ENCODE data around the gene SON.
"Not testable (repeated sequence)": the region's sequence is repeated elsewhere in the genome, so short reads cannot be mapped to it uniquely, and the experiment has no call there.

The SON gene, protein sequence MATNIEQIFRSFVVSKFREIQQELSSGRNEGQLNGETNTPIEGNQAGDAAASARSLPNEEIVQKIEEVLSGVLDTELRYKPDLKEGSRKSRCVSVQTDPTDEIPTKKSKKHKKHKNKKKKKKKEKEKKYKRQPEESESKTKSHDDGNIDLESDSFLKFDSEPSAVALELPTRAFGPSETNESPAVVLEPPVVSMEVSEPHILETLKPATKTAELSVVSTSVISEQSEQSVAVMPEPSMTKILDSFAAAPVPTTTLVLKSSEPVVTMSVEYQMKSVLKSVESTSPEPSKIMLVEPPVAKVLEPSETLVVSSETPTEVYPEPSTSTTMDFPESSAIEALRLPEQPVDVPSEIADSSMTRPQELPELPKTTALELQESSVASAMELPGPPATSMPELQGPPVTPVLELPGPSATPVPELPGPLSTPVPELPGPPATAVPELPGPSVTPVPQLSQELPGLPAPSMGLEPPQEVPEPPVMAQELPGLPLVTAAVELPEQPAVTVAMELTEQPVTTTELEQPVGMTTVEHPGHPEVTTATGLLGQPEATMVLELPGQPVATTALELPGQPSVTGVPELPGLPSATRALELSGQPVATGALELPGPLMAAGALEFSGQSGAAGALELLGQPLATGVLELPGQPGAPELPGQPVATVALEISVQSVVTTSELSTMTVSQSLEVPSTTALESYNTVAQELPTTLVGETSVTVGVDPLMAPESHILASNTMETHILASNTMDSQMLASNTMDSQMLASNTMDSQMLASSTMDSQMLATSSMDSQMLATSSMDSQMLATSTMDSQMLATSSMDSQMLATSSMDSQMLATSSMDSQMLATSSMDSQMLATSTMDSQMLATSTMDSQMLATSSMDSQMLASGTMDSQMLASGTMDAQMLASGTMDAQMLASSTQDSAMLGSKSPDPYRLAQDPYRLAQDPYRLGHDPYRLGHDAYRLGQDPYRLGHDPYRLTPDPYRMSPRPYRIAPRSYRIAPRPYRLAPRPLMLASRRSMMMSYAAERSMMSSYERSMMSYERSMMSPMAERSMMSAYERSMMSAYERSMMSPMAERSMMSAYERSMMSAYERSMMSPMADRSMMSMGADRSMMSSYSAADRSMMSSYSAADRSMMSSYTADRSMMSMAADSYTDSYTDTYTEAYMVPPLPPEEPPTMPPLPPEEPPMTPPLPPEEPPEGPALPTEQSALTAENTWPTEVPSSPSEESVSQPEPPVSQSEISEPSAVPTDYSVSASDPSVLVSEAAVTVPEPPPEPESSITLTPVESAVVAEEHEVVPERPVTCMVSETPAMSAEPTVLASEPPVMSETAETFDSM (N-terminal part only)

DNA sequence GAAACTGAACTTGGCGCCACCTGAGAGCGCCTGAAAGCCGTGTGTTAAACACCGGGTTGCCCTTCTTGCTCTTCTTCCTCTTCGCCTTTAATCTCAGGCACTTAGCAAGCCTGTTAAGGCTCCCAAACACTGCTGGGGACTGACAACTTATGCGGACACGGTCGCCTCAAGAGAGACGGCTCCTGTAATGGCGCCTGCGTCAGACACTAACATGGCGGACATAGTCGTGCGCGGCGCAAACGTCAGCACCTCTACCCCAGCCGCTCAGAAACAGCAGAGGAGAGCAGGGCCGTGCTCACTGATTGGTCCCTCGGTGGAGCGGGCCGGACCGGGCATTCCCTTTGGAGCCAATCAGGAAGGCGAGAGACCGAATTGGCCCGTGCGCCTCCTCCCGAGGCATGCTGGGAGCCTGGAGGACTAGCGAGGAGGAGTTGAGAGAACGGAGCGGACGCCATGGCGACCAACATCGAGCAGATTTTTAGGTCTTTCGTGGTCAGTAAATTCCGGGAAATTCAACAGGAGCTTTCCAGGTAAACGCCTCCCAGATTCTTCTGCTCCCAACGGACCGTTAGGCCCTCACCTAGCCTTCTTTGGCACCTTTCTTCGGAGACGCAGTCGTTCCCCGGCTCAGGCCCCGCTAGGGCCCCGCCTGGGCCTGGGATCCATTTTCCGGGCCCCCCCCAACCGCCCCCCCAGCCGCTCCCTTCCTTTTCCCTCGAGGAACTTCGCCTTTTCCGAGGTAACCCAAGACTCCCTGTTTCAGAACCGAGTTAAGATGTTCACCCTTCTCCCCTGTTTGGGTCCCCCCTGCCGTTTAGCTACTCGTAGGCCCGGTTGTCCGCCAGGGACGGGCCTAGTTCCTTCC, at the start of gene SON:
SON (plus strand) TSS at position 399 of the 865 bp plus-strand sequence; CDS start at position 454, 55 bp downstream.
- peak; percentile 96 for DNase-seq (ENCODE audit: low spot score)

DNA sequence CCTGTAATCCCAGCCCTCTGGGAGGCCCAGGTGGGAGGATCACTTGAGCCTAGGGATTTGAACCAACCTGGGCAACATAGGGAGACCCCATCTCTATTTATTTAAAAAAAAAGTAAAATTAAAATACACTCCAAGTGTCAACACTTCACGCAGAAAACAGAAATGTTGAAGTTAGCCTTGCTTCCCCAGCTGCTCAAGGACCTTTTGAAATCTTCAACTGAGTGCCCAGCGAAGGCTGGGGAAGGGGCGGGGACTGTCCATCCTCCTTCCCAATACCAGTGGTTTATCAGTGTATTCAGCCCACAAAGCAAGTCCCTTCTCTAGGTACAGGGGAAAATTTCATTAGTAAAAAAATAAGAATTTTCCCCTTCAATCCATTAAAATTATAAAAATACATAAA, 49.1 kb upstream of the SON start:
- DNase-seq (ENCODE audit: low spot score): no peak

DNA sequence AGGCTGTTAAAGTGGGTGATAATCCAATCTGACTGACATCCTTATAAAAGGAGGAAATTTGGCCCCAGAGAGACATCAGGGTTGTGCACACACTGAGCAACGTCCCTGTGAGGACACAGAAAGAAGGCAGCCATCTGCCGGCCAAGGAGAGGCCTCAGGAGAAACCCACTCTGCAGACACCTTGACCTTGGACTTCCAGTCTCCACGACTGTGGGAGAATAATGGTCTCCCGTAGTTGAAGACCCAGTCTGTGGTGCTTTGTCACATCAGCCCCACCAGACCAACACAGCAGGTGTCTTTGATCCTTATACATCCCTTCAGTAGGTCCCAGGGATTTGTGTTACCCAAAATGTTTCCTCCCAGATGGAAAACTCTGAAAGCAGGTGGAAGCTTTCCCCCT, 47.1 kb upstream of the SON start:
- DNase-seq (ENCODE audit: low spot score): no peak

DNA sequence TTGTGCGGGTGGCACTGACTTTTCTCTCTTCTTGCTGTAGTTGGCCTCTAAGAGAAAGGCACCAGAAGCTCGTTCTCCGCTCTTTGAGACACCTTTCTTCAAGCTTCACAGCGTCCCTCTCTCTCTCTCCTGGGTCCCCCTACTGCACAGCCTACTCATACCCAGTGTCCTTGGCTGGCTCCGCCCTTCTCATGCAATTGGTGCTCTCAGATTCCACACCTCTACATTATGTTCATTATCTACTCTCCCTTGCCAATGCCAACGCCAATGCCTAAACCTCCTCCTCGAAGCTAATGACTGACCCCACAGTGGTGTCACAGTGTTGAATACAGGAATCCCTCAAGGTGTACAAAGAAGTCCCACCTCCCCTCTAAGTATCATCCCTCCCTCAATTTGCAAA, 46.5 kb upstream of the SON start:
- DNase-seq (ENCODE audit: low spot score): peak; percentile 32

DNA sequence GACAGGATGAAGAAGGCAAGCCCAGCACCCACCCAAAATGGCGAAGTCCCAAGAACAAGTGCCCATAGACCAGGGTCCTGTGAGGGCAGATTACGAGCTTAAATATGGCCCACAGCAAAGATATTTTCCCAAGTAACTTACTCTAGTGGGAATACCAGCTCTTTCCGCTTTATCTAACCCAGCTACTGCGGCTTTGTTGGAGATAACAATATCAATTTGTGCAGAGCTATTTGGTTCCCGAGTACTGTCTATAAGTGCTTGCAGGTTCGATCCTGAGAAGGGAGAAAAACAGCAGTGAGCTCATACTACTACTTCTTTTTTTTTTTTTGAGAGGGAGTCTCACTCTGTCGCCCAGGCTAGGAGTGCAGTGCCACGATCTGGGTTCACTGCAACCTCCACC, 37.0 kb upstream of the SON start:
- no peak for DNase-seq (ENCODE audit: low spot score)

DNA sequence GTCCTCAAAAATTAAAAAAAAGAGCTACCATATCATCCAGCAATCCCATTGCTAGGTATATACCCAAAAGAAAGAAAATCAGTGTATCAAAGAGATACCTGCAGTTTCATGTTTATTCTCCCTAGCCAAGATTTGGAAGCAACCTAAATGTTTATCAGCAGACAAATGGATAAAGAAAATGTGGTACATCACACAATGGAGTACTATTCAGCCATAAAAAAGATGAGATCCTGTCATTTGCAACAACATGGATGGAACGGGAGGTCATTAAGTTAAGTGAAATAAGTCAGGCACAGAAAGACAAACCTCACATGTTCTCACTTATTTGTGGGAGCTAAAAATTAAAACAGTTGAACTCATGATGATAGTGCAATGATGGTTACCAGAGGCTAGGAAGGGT, 35.8 kb upstream of the SON start:
- DNase-seq (ENCODE audit: low spot score): not testable (repeated sequence)

DNA sequence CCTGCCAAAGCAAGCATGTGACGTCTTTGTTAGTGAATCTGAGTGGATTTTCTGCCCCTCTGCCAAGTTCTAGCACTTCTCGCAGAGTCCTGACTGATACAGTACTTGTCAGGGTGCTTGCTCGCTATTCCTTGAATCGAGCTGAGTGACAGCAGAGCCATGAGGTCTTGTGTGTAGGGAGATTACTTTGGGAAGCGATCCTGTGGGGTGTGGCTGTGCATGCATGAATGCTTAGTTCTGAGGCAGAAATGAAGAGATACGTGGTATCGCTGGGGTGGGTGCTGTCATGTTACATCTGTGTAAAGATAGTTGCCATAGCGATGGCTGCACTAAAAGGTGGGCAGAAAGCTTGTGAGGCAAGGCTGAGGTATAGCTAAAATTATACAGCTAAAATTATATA, 32.0 kb upstream of the SON start:
- DNase-seq (ENCODE audit: low spot score): no peak

DNA sequence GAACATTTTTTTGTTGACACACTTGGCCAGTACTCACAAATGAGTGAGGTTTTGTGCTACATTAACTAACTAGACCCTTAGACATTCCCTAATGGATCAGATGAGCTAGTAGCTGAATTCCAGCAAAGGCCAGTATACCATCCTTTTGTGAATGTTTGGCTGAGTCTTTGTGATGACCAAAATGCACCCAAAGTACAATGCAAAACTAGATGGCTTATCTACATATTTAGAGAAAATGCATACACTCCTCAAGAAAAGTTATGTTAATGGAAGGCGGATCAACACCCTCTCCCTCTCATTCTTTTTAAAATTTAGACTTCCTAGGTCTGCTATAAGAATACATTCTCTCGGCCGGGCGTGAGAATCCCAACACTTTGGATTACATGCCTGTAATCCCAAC, 31.2 kb upstream of the SON start:
- DNase-seq (ENCODE audit: low spot score): no peak

DNA sequence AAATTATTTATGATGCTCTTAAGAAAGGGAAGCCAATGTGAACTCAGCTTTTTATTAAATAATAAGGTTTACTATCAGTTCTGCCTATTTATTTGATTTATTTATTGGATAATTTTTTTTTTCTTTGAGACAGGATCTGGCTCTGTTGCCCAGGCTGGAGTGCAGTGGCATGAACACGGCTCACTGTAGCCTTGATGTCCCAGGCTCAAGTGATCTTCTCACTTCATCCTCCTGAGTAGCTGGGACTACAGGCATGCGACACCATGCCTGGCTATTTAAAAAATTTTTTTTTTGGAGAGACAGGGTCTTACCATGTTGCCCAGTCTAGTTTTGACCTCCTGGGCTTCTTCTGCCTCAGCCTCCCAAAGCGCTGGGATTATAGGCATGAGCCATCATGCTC, 30.4 kb upstream of the SON start:
- no peak for DNase-seq (ENCODE audit: low spot score)

DNA sequence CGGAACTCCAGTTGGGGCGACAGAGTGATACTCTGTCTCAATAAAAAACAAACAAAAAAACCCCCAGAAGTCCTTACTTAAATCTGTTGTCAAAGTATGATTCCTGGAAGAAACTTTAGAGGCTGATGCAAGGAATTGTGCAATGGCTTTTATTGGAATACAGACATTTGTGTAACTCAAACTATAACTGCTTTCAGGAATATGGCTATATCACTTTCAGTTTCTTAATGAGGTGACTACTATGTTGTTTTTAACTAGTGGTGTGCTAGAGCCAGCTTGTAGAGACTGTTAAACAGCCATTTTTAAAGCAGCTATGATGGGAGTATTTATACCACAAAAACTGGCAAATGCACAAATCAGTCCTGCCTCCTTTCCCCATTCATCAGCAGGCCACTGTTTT, 28.6 kb upstream of the SON start:
- no peak for DNase-seq (ENCODE audit: low spot score)

DNA sequence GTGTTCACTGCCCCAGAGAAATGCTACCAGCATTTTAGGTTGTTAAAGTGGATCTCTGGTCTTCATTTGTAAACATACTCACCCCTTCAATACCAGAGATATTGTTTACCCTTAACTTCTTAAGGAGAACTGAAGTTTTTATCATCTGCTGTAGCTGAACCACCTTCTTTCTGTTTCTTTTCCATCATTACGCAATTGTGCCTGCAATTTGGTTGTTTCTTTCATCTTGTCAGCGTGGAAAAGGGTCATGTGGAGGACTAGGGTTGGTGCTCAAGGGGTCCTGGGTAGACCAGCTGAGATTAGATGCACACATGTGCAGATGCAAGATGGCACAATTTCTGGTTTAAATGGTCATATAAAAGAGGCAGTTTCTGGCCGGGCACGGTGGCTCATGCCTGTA, 23.9 kb upstream of the SON start:
- no peak for DNase-seq (ENCODE audit: low spot score)

DNA sequence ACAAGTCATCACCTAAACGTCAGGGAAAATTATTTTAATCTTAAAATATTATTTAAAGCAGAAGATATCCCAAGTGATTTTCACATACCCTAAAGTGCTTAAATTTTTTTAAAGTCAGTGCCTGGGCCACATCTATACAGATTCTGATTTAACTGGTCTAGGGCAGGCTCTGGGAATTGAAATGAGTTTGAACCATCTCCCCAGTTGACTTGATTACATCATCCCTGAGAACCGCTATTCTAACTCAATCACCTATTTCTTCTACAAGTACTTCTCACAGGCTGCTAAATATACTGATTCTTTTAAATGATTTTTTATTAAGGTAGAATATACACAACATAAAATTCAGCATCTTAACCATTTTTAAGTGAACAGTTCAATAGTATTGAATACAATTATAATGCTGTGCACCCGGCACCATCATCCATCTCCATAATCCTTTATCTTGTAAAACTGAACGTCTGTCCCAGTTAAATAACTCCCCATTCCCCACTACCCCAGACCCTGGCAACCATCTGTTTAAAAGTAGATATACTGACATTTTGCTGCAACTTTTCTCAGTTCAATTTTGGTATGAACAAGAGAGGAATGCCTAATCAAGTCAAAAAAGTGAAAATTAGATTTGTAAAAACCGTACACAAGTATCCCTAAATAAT, 20.4 kb upstream of the SON start:
- DNase-seq (ENCODE audit: low spot score): no peak

DNA sequence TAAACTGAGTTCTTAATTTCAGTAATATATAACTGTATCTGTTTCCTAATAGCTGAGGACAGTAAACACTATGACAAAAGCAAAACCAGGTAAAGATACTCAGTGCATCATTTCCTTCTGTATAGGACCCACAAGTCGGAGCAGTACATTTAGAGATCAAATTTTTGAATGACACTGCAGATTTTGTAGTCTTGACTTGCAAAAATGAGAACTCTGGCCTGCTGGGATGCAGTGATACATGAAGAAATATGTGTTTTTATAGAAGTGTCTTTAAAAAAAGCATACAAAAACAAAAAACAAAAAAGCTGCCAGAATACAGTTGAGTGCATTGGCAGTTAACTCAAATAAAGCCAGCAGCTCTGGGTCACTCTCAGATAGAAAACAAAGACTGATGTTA, 19.9 kb upstream of the SON start:
- DNase-seq (ENCODE audit: low spot score): no peak

DNA sequence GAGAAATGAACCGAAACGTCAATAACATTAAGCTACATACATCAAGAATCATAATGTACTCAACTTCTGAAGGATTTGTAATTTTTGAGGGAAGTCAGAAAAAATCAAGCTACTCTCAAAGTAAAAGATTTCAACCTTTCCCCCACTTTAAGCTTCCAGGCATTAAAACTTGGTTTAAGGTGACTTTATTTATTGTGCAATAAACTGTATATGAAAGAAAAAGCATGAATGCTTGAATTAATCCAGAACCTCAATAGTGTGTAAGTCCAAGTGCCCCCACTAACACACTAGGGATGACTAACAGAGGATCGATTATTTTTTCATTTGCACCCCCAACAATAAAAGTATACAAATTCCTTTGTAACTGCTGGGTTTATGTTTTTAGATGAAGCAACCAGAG, 11.8 kb upstream of the SON start:
- no peak for DNase-seq (ENCODE audit: low spot score)

DNA sequence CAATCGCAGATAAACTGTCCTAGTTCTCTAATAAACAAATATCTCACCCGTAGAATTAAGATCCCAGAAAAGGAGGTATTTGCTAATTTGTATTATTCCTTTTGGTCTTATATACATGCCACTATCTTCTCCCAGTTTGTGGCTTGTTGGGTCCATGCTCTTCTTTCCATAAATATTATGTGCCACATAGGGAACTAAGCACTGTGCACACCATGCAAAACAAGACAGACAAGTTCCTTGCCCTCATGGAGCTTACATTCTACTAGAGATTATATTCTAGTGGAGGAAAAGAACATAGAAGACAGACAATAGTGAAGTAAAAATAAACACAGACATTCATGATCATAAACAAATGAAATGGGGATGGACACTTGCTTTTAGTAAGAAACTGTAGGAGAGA, 5.6 kb upstream of the SON start:
- DNase-seq (ENCODE audit: low spot score): no peak

DNA sequence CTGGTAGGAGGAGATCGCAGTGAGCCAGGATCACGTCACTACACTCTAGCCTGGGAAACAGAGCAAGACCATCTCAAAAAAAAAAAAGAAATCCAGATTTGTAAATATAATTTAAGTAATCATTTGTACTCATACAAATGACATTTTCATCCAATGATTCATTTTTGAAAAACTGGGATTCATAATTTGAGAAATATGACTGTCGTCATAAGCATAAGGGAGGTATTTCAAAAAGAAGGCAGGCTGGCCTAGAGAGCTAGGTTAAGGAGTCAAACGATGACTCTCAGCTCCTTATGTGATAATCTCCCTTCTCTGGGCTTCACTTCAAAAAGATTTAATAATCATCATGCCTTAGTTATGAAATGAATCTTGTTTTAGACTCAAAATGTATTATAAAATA, 3.2 kb upstream of the SON start:
- DNase-seq (ENCODE audit: low spot score): no peak

DNA sequence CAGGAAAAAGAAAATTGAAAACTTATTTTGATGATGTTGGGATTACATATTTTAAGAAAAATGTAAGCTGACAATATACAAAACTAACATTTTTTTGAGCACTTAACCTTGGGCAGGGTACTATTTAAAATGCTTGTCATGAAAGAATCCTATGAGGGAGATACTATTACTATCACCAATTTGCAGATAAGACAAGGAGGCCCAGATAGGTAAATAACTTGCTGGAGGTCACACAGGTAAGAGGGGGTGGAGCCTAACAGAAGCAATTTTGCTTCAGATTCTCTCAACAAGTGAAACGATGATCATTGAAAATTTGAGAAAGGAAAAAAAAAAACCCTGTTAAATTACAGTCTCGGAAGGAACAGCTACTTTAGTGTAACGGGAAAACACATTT, 2.1 kb upstream of the SON start:
- no peak for DNase-seq (ENCODE audit: low spot score)

DNA sequence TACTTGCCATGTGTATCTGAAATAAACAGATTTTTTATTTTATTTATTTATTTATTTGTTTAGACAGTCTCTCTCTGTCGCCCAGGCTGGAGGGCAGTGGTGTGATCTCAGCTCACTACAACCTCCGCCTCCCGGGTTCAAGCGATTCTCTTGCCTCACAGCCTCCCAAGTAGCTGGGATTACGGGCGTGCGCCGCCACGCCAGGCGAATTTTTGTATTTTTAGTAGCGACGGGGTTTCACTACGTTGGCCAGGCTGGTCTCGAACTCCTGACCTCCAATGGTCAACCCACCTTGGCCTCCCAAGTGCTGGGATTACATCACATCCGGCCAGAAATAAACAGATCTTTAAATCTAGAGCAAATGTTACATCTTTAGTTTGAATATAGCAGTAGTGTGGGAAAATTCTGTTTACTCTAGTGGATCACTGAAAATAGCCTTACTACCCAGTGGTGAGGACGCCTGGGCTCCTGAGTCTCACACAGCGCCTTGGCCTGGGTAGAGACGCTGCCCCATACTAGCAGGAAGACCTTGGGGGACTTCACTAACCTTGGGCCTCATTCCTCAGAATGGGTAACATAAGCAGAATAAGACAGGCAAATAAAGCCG, 1.6 kb upstream of the SON start:
- DNase-seq (ENCODE audit: low spot score): no peak

DNA sequence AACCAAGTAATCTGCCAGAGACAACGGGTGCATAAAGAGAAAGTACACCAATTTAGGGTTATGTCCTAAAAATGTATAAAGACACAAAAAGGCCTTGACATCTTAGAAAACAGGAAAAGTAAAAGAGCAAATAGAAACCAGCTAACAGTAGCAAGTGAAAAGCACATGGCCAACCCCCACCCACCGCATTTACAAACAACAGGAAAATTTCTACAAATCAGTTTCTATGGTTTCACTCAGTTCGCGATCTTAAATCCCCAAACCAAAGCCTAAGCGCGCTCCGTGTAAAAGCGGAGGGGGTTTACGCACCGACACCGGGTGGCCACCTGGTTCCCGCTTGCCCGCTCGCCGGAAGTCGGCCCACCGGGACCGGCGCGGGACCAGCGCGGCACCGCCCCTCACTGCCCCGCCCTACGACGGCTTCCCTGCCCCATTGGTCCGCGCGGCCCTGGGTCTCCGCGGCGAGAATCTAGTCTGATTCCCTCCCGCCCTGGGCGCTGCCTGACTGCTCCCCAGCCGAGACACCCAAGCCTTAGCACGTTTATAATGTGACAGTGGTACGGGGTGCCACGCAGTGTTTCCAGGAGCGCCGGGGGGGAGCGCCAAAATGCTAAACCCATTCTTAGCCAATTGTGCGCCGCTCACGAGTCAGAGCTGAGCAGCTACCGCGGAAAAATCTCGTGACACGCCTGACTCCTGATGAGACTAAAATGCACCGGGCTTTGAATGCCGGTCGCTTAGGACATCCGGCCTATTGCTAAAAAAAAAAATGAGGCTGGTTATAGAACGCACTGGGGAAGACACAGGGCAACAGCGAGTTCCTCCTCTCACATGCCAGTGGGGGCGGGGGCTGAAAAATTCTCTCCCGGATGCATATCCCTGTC, 840 bp upstream of the SON start, which contains the start of gene GART:
GART (minus strand) TSS at position 362 of the 884 bp plus-strand sequence. CDS start 2,802 bp downstream, outside the sequence.
- peak; percentile 91 for DNase-seq (ENCODE audit: low spot score)

Data from iPS-NIHi11 (cell line).